Activated naive CD8-positive, alpha-beta T cell (primary cell): ENCODE measurements around the gene PAH.
"Not testable (repeated sequence)": the region's sequence is repeated elsewhere in the genome, so short reads cannot be mapped to it uniquely, and the experiment has no call there.

Experiments used
- H3K27ac Mint-ChIP-seq: one replicate; pipeline ENCODE4 v1.8.0; 2021; ENCODE audit warnings: mixed read lengths
- H3K27me3 Mint-ChIP-seq: one replicate; pipeline ENCODE4 v1.8.0; 2021; ENCODE audit warnings: mixed read lengths
- H3K36me3 Mint-ChIP-seq: one replicate; pipeline ENCODE4 v1.8.0; 2021; ENCODE audit warnings: mixed read lengths
- H3K4me1 Mint-ChIP-seq: one replicate; pipeline ENCODE4 v1.8.0; 2021; ENCODE audit warnings: low read depth, mixed read lengths
- H3K4me3 Mint-ChIP-seq: one replicate; pipeline ENCODE4 v1.8.0; 2021; ENCODE audit warnings: mild to moderate bottlenecking, mixed read lengths
- H3K9me3 Mint-ChIP-seq: one replicate; pipeline ENCODE4 v1.8.0; 2021; ENCODE audit warnings: low read depth, mixed read lengths

The PAH gene

GRCh38 chr12:102848832-102849231 lies 68.2 kb downstream of the PAH start:
- Mint-ChIP-seq H3K36me3 (no peaks in the 10 kb centered on the region), H3K27me3 (peaks cover 11% of the 10 kb centered on the region), H3K4me1 (no peaks in the 10 kb centered on the region), H3K9me3 (no peaks in the 10 kb centered on the region), H3K4me3 (no peak overlapping the region), H3K27ac (no peak overlapping the region)

GRCh38 chr12:102847131-102847530 lies 69.9 kb downstream of the PAH start:
- no peak overlapping the region for H3K27ac Mint-ChIP-seq
- H3K27me3 Mint-ChIP-seq: peaks cover 11% of the 10 kb centered on the region
- H3K4me1 Mint-ChIP-seq: no peaks in the 10 kb centered on the region
- no peak overlapping the region for H3K4me3 Mint-ChIP-seq
- H3K9me3 Mint-ChIP-seq: no peaks in the 10 kb centered on the region
- no peaks in the 10 kb centered on the region for H3K36me3 Mint-ChIP-seq

- peaks cover 3% of the 10 kb centered on the region for H3K27me3 Mint-ChIP-seq
- H3K4me3 Mint-ChIP-seq: no peak overlapping the region
- H3K36me3 Mint-ChIP-seq: no peaks in the 10 kb centered on the region
- no peak overlapping the region for H3K27ac Mint-ChIP-seq
- no peaks in the 10 kb centered on the region for H3K4me1 Mint-ChIP-seq
- no peaks in the 10 kb centered on the region for H3K9me3 Mint-ChIP-seq
Observed at GRCh38 chr12:102833687-102834441, 83.2 kb downstream of the PAH start.

GRCh38 chr12:102832826-102833225 lies 84.2 kb downstream of the PAH start:
- not testable (repeated sequence) for H3K36me3 Mint-ChIP-seq, H3K27ac Mint-ChIP-seq, H3K9me3 Mint-ChIP-seq, H3K27me3 Mint-ChIP-seq, H3K4me1 Mint-ChIP-seq, H3K4me3 Mint-ChIP-seq

- Mint-ChIP-seq H3K36me3 (no peaks in the 10 kb centered on the region), H3K4me3 (no peak overlapping the region), H3K27ac (no peak overlapping the region), H3K9me3 (peaks cover 2% of the 10 kb centered on the region), H3K4me1 (peaks cover 1% of the 10 kb centered on the region), H3K27me3 (peaks cover 14% of the 10 kb centered on the region)
Observed at GRCh38 chr12:102824218-102824835, 92.7 kb downstream of the PAH start.

- Mint-ChIP-seq H3K27me3 (peaks cover 20% of the 10 kb centered on the region), H3K4me1 (peaks cover 1% of the 10 kb centered on the region), H3K4me3 (no peak overlapping the region), H3K36me3 (no peaks in the 10 kb centered on the region), H3K27ac (no peak overlapping the region), H3K9me3 (peaks cover 2% of the 10 kb centered on the region)
Observed at GRCh38 chr12:102821149-102821548, 95.9 kb downstream of the PAH start.

- Mint-ChIP-seq H3K9me3 (no peaks in the 10 kb centered on the region), H3K4me1 (no peaks in the 10 kb centered on the region), H3K27ac (no peak overlapping the region), H3K4me3 (no peak overlapping the region), H3K36me3 (no peaks in the 10 kb centered on the region), H3K27me3 (peaks cover 7% of the 10 kb centered on the region)
Observed at GRCh38 chr12:102816816-102817434, 100.1 kb downstream of the PAH start.

- no peaks in the 10 kb centered on the region for H3K36me3 Mint-ChIP-seq
- no peaks in the 10 kb centered on the region for H3K9me3 Mint-ChIP-seq
- no peaks in the 10 kb centered on the region for H3K4me1 Mint-ChIP-seq
- no peak overlapping the region for H3K27ac Mint-ChIP-seq
- peaks cover 7% of the 10 kb centered on the region for H3K27me3 Mint-ChIP-seq
- H3K4me3 Mint-ChIP-seq: no peak overlapping the region
Observed at GRCh38 chr12:102814691-102815367, 102.2 kb downstream of the PAH start.

GRCh38 chr12:102812344-102812743 lies 104.7 kb downstream of the PAH start:
- no peaks in the 10 kb centered on the region for H3K36me3 Mint-ChIP-seq
- H3K4me1 Mint-ChIP-seq: no peaks in the 10 kb centered on the region
- H3K27ac Mint-ChIP-seq: no peak overlapping the region
- no peaks in the 10 kb centered on the region for H3K9me3 Mint-ChIP-seq
- H3K27me3 Mint-ChIP-seq: no peaks in the 10 kb centered on the region
- no peak overlapping the region for H3K4me3 Mint-ChIP-seq

- no peaks in the 10 kb centered on the region for H3K9me3 Mint-ChIP-seq
- H3K4me3 Mint-ChIP-seq: no peak overlapping the region
- H3K36me3 Mint-ChIP-seq: no peaks in the 10 kb centered on the region
- no peaks in the 10 kb centered on the region for H3K27me3 Mint-ChIP-seq
- H3K4me1 Mint-ChIP-seq: no peaks in the 10 kb centered on the region
- H3K27ac Mint-ChIP-seq: no peak overlapping the region
Observed at GRCh38 chr12:102811110-102811737, 105.8 kb downstream of the PAH start.

- Mint-ChIP-seq H3K4me3 (no peak overlapping the region), H3K36me3 (no peaks in the 10 kb centered on the region), H3K4me1 (no peaks in the 10 kb centered on the region), H3K27me3 (peaks cover 2% of the 10 kb centered on the region), H3K9me3 (no peaks in the 10 kb centered on the region), H3K27ac (no peak overlapping the region)
Observed at GRCh38 chr12:102808412-102808811, 108.6 kb downstream of the PAH start.

GRCh38 chr12:102806592-102806991 lies 110.5 kb downstream of the PAH start:
- no peaks in the 10 kb centered on the region for H3K36me3 Mint-ChIP-seq
- H3K27ac Mint-ChIP-seq: no peak overlapping the region
- no peak overlapping the region for H3K4me3 Mint-ChIP-seq
- H3K27me3 Mint-ChIP-seq: peaks cover 2% of the 10 kb centered on the region
- no peaks in the 10 kb centered on the region for H3K4me1 Mint-ChIP-seq
- no peaks in the 10 kb centered on the region for H3K9me3 Mint-ChIP-seq

GRCh38 chr12:102806110-102806509 lies 110.9 kb downstream of the PAH start:
- Mint-ChIP-seq H3K4me3 (no peak overlapping the region), H3K9me3 (no peaks in the 10 kb centered on the region), H3K4me1 (no peaks in the 10 kb centered on the region), H3K27me3 (peaks cover 2% of the 10 kb centered on the region), H3K36me3 (no peaks in the 10 kb centered on the region), H3K27ac (no peak overlapping the region)

GRCh38 chr12:102800565-102800964 lies 116.5 kb downstream of the PAH start:
- H3K9me3 Mint-ChIP-seq: no peaks in the 10 kb centered on the region
- H3K27me3 Mint-ChIP-seq: peaks cover under 1% of the 10 kb centered on the region
- H3K36me3 Mint-ChIP-seq: no peaks in the 10 kb centered on the region
- H3K27ac Mint-ChIP-seq: no peak overlapping the region
- no peak overlapping the region for H3K4me3 Mint-ChIP-seq
- no peaks in the 10 kb centered on the region for H3K4me1 Mint-ChIP-seq

- Mint-ChIP-seq H3K4me1 (no peaks in the 10 kb centered on the region), H3K4me3 (no peak overlapping the region), H3K27me3 (no peaks in the 10 kb centered on the region), H3K9me3 (no peaks in the 10 kb centered on the region), H3K27ac (no peak overlapping the region), H3K36me3 (no peaks in the 10 kb centered on the region)
Observed at GRCh38 chr12:102799229-102799628, 117.8 kb downstream of the PAH start.
